Measurements from ENCODE around the gene POLR1B. TPM values are rescaled to one million over a fixed set of nuclear protein-coding genes. Genes with fewer than 3 reads are reported as not detected.
"Not testable (repeated sequence)": the region's sequence is repeated elsewhere in the genome, so short reads cannot be mapped to it uniquely, and the experiment has no call there.

POLR1B gene
- total RNA-seq, 1 experiment from 2014 or later, result 70.0 TPM

DNA sequence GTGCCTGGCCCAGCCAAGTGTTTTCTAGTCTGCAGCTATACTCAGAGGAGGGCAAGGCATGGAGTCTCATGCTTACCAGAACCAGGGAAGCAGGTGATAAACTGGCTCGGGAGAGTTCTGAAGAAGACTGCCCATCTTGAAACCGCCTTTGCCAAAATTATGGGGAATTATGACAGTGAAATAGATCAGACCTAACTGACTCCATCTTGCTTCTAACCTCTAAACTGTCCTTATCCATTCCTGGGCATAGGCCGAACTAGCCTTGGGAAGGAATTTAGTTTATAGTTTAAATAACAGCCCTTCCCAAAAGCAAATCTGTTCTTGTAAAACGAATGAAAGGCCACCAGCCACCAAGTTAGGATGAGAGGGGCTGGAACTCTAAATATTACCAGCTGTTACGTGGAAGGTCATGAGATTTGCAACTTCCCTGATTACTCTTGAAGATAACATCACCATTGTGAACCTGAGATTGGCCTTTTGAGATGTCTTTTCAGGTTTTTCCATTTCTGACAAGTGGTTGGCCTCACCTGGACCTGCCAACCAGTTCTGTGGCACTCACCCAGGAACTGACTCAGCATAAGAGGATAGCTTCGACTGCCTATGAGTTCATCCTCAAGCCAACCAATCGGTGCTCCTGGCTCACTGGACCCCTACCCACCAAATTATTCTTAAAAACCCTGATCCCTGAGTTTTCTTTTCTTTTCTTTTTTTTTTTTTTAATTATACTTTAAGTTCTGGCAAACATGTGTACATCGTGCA is 65.6 kb downstream of the POLR1B start:
- CTCF ChIA-PET, result no interaction called here
- Histone ChIP-seq H3K4me3 (ENCODE audit: low read depth, low read length, poor library complexity, severe bottlenecking) (no peak overlapping the region), H3K27ac (ENCODE audit: low read depth, low read length, poor library complexity, severe bottlenecking) (no peak overlapping the region), H3K36me3 (ENCODE audit: insufficient read depth, low read length, poor library complexity, severe bottlenecking) (no peaks in the 10 kb centered on the region), H3K27me3 (replicated peaks; ENCODE audit: insufficient read depth, low read depth, low read length, poor library complexity) (no peaks in the 10 kb centered on the region), H3K9me3 (ENCODE audit: low read depth, low read length, poor library complexity, severe bottlenecking) (no peaks in the 10 kb centered on the region), H3K4me1 (ENCODE audit: insufficient read depth, low read length, poor library complexity, severe bottlenecking) (no peaks in the 10 kb centered on the region)
- no TSS peak for BruUV-seq (replicated peaks)
- TF ChIP-seq, protein P1, sequence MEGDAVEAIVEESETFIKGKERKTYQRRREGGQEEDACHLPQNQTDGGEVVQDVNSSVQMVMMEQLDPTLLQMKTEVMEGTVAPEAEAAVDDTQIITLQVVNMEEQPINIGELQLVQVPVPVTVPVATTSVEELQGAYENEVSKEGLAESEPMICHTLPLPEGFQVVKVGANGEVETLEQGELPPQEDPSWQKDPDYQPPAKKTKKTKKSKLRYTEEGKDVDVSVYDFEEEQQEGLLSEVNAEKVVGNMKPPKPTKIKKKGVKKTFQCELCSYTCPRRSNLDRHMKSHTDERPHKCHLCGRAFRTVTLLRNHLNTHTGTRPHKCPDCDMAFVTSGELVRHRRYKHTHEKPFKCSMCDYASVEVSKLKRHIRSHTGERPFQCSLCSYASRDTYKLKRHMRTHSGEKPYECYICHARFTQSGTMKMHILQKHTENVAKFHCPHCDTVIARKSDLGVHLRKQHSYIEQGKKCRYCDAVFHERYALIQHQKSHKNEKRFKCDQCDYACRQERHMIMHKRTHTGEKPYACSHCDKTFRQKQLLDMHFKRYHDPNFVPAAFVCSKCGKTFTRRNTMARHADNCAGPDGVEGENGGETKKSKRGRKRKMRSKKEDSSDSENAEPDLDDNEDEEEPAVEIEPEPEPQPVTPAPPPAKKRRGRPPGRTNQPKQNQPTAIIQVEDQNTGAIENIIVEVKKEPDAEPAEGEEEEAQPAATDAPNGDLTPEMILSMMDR (conservative IDR thresholded peaks at IDR 0.05; ENCODE audit: low read depth, low read length), result no peak
- no peak for TF ChIP-seq EZH2 (IDR thresholded peaks at IDR 0.05; ENCODE audit: borderline replicate concordance, low read depth, low read length, poor library complexity, severe bottlenecking)
- intact Hi-C loops (cut with micrococcal nuclease; ENCODE audit: unreplicated experiment), result no loop called here
- POLR2A ChIA-PET (ENCODE audit: low non-redundant PET), result no interaction called here
- DNase-seq (ENCODE audit: low spot score), result no peak

DNA sequence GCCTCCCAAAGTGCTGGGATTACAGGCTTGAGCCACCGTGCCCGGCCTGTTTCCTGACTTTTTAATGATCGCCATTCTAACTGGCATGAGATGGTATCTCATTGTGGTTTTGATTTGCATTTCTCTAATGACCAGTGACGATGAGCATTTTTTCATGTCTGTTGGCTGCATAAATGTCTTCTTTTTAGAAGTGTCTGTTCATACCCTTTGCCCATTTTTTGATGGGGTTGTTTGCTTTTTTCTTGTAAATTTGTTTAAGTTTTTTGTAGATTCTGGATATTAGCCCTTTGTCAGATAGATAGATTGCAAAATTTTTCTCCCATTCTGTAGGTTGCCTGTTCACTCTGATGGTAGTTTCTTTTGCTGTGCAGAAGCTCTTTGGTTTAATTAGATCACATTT is 67.1 kb downstream of the POLR1B start:
- not testable (repeated sequence) for BruUV-seq (replicated peaks); DNase-seq (ENCODE audit: low spot score)

DNA sequence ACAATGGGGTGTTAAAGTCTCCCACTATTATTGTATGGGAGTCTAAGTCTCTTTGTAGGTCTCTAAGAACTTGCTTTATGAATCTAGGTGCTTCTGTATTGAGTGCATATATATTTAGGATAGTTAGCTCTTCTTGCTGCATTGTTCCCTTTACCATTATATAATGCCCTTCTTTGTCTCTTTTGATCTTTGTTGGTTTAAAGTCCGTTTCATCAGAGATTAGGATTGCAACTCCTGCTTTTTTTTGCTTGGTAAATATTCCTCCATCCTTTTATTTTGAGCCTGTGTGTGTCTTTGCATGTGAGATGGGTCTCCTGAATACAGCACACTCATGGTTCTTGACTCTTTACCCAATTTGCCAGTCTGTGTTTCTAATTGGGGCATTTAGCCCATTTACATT is 70.0 kb downstream of the POLR1B start:
- H3K27me3 ChIP-seq (replicated peaks; ENCODE audit: insufficient read depth, low read depth, low read length, poor library complexity); H3K9me3 ChIP-seq (ENCODE audit: low read depth, low read length, poor library complexity, severe bottlenecking); H3K4me1 ChIP-seq (ENCODE audit: insufficient read depth, low read length, poor library complexity, severe bottlenecking); H3K4me3 ChIP-seq (ENCODE audit: low read depth, low read length, poor library complexity, severe bottlenecking); BruUV-seq (replicated peaks); CTCF ChIA-PET; POLR2A ChIA-PET (ENCODE audit: low non-redundant PET); intact Hi-C loops (cut with micrococcal nuclease; ENCODE audit: unreplicated experiment); DNase-seq (ENCODE audit: low spot score); H3K36me3 ChIP-seq (ENCODE audit: insufficient read depth, low read length, poor library complexity, severe bottlenecking); H3K27ac ChIP-seq (ENCODE audit: low read depth, low read length, poor library complexity, severe bottlenecking): not testable (repeated sequence)

More for the DNA sequence above, 67.1 kb downstream of the POLR1B start:
- CTCF ChIA-PET; intact Hi-C loops (cut with micrococcal nuclease; ENCODE audit: unreplicated experiment); H3K27ac ChIP-seq (ENCODE audit: low read depth, low read length, poor library complexity, severe bottlenecking); H3K36me3 ChIP-seq (ENCODE audit: insufficient read depth, low read length, poor library complexity, severe bottlenecking); H3K27me3 ChIP-seq (replicated peaks; ENCODE audit: insufficient read depth, low read depth, low read length, poor library complexity); H3K4me1 ChIP-seq (ENCODE audit: insufficient read depth, low read length, poor library complexity, severe bottlenecking); POLR2A ChIA-PET (ENCODE audit: low non-redundant PET); H3K9me3 ChIP-seq (ENCODE audit: low read depth, low read length, poor library complexity, severe bottlenecking); H3K4me3 ChIP-seq (ENCODE audit: low read depth, low read length, poor library complexity, severe bottlenecking): not testable (repeated sequence)

DNA sequence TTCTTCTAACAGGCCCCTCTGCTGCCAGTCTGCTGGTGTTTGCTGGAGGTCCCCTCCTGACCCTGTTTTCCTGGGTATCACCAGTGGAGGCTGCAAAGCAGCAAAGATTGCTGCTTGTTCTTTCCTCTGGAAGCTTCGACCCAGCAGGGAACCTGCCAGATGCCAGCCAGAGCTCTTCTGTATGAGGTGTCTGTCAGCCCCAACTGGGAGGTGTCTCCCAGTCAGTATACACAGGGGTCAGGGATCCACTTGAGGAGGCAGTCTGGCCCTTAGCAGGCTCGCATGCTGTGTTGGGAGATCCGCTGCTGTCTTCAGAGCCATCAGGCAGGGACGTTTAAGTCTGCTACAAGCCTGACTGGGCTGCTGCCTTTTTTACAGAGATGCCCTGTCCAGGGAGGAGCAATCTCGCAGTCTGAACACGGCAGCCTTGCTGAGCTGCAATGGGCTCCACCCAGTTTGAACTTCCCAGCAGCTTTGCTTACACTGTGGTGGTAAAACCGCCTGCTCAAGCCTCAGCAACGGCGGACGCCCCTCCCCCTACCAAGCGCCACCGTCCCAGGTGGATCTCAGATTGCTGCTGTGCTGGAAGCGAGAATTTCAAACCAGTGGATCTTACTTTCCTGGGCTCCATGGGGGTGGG is 72.1 kb downstream of the POLR1B start:
- ChIA-PET POLR2A (ENCODE audit: low non-redundant PET) (no interaction called here), CTCF (no interaction called here)
- intact Hi-C loops (cut with micrococcal nuclease; ENCODE audit: unreplicated experiment), result no loop called here
- Histone ChIP-seq H3K36me3 (ENCODE audit: insufficient read depth, low read length, poor library complexity, severe bottlenecking) (no peaks in the 10 kb centered on the region), H3K4me1 (ENCODE audit: insufficient read depth, low read length, poor library complexity, severe bottlenecking) (no peaks in the 10 kb centered on the region), H3K27ac (ENCODE audit: low read depth, low read length, poor library complexity, severe bottlenecking) (no peak overlapping the region), H3K4me3 (ENCODE audit: low read depth, low read length, poor library complexity, severe bottlenecking) (no peak overlapping the region), H3K27me3 (replicated peaks; ENCODE audit: insufficient read depth, low read depth, low read length, poor library complexity) (no peaks in the 10 kb centered on the region), H3K9me3 (ENCODE audit: low read depth, low read length, poor library complexity, severe bottlenecking) (no peaks in the 10 kb centered on the region)
- DNase-seq (ENCODE audit: low spot score), result no peak
- no TSS peak for BruUV-seq (replicated peaks)
- TF ChIP-seq, protein P1 (conservative IDR thresholded peaks at IDR 0.05; ENCODE audit: low read depth, low read length), result no peak
- TF ChIP-seq EZH2 (IDR thresholded peaks at IDR 0.05; ENCODE audit: borderline replicate concordance, low read depth, low read length, poor library complexity, severe bottlenecking), result no peak

Measured in A673 (cell line).